HepG2 (cell line): Measurements from ENCODE around the gene SETD5. TPM values are rescaled to one million over a fixed set of nuclear protein-coding genes. Genes with fewer than 3 reads are reported as not detected.
A peak's percentile ranks its signal among the peaks of the same experiment; 100 is the strongest.

Experiments used
- EEA1 ChIP-seq: sonication (generic); formaldehyde crosslinking; IDR thresholded peaks from 2 replicates; pipeline ENCODE4 v1.5.1; 2020; ENCODE audit warnings: mild to moderate bottlenecking, missing genetic modification reagents, borderline replicate concordance
- FUBP1 ChIP-seq: sonication (generic); formaldehyde crosslinking; IDR thresholded peaks from 2 replicates; pipeline ENCODE4 v1.5.1; 2020; ENCODE audit warnings: missing genetic modification reagents, mild to moderate bottlenecking, borderline replicate concordance
- MEIS2 ChIP-seq: sonication (generic); formaldehyde crosslinking; IDR thresholded peaks from 2 replicates; pipeline ENCODE4 v1.9.0; 2021; ENCODE audit warnings: mild to moderate bottlenecking, missing genetic modification reagents
- MIER2 ChIP-seq: IDR thresholded peaks from 2 replicates; pipeline ENCODE4 v1.6.1; 2016; ENCODE audit warnings: missing biosample characterization, missing genetic modification reagents
- PBX2 ChIP-seq: IDR thresholded peaks from 2 replicates; pipeline ENCODE4 v1.6.1; 2016; ENCODE audit warnings: control low read depth
- RBM39 ChIP-seq: fragments of 200-400 bp; formaldehyde crosslinking; IDR thresholded peaks from one replicate; pipeline ENCODE4 v1.6.1; 2018; ENCODE audit warnings: antibody characterized with exemption, mild to moderate bottlenecking, low read depth, low read length; ENCODE audit not compliant: poor library complexity, severe bottlenecking
- SKIL ChIP-seq: sonication (generic); formaldehyde crosslinking; IDR thresholded peaks from 2 replicates; pipeline ENCODE4 v1.8.0; 2022; ENCODE audit warnings: missing genetic modification reagents, mild to moderate bottlenecking, moderate library complexity, borderline replicate concordance
- SUZ12 ChIP-seq: fragments of 150-350 bp; IDR thresholded peaks from 2 replicates; pipeline ENCODE4 v1.6.1; 2014; ENCODE audit warnings: low read depth, low read length
- THAP7 ChIP-seq: sonication (generic); formaldehyde crosslinking; IDR thresholded peaks from 2 replicates; pipeline ENCODE4 v1.8.1; 2023; ENCODE audit warnings: mild to moderate bottlenecking, missing genetic modification reagents
- THAP8 ChIP-seq: sonication (generic); formaldehyde crosslinking; IDR thresholded peaks from 2 replicates; pipeline ENCODE4 v1.5.1; 2020; ENCODE audit warnings: missing genetic modification reagents, mild to moderate bottlenecking, borderline replicate concordance
- YEATS4 ChIP-seq: sonication (generic); formaldehyde crosslinking; IDR thresholded peaks from 2 replicates; pipeline ENCODE4 v1.4.0; 2020; ENCODE audit warnings: missing genetic modification reagents, borderline replicate concordance
- ZNF18 ChIP-seq: sonication (generic); formaldehyde crosslinking; IDR thresholded peaks from 2 replicates; pipeline ENCODE4 v1.8.0; 2022; ENCODE audit warnings: mild to moderate bottlenecking, missing genetic modification reagents; ENCODE audit not compliant: insufficient replicate concordance
- ZNF24 ChIP-seq: fragments of 450-650 bp; IDR thresholded peaks from 2 replicates; pipeline ENCODE4 v1.6.1; 2017; ENCODE audit warnings: antibody characterized with exemption, mild to moderate bottlenecking
- ZNF34 ChIP-seq: sonication (generic); formaldehyde crosslinking; IDR thresholded peaks from 2 replicates; pipeline ENCODE4 v1.4.0; 2020; ENCODE audit warnings: mild to moderate bottlenecking, missing genetic modification reagents, borderline replicate concordance
- ZNF460 ChIP-seq: sonication (generic); formaldehyde crosslinking; IDR thresholded peaks from 2 replicates; pipeline ENCODE4 v1.5.1; 2020; ENCODE audit warnings: missing genetic modification reagents, mild to moderate bottlenecking, borderline replicate concordance
- ZNF513 ChIP-seq: sonication (generic); formaldehyde crosslinking; conservative IDR thresholded peaks from 2 replicates; pipeline ENCODE4 v1.5.0; 2020; ENCODE audit warnings: missing genetic modification reagents
- ZNF619 ChIP-seq: sonication (generic); formaldehyde crosslinking; IDR thresholded peaks from 2 replicates; pipeline ENCODE4 v1.4.0; 2020; ENCODE audit warnings: mild to moderate bottlenecking, missing genetic modification reagents
- ZNF773 ChIP-seq: sonication (generic); formaldehyde crosslinking; IDR thresholded peaks from 2 replicates; pipeline ENCODE4 v1.4.0; 2020; ENCODE audit warnings: missing genetic modification reagents, borderline replicate concordance
- polyA plus RNA-seq, 8 experiments: library from polyadenylated mRNA; depleted of rRNA in 3 of 8; stranded (reverse) in 7 of 8; unstranded in 1 of 8; fragments of >200 nt; fragmentation: Illumina TruSeq in 4 of 8; extraction: Trizol in 4 of 8; gene quantifications; 2 replicates each; pipeline versions ENCODE4 v1.2.1 to v1.2.3, GENCODE V29; 2011 to 2016; ENCODE audit warnings: low read depth in 4 of 8, missing spikeins in 1 of 8, mixed read lengths in 1 of 8; ENCODE audit not compliant: insufficient read depth in 1 of 8
- total RNA-seq, 5 experiments: library from RNA; depleted of rRNA; stranded (reverse); fragments of >200 nt; fragmentation: Illumina TruSeq; extraction: Trizol; gene quantifications; 2 replicates each; pipeline ENCODE4 v1.2.3, GENCODE V29; 2016; ENCODE audit warnings: low read depth in 1 of 5

SETD5 gene
- total and polyA plus RNA-seq, 2 of the 13 experiments (the other 11 are each of a cell fraction or from before 2014, with no cell fraction given): 46.8 to 95.8 TPM

- no peak for TF ChIP-seq THAP8
- no peak for TF ChIP-seq SUZ12
- TF ChIP-seq ZNF513 (CRISPR knock-in tag): no peak
- TF ChIP-seq ZNF34 (CRISPR knock-in tag): 0 out of 2 replicates have a peak, but pooled peaks have one; percentile 47
- no peak for TF ChIP-seq FUBP1 (CRISPR knock-in tag)
- peak; percentile 33 for TF ChIP-seq ZNF18 (CRISPR knock-in tag)
- TF ChIP-seq SKIL (CRISPR knock-in tag): peak; percentile 61; the same call in 1 of the 2 replicates
- TF ChIP-seq THAP7 (CRISPR knock-in tag): peak; percentile 81
- TF ChIP-seq ZNF773 (CRISPR knock-in tag): no peak
- TF ChIP-seq MIER2 (CRISPR knock-in tag): peak; percentile 72
- TF ChIP-seq YEATS4: peak; percentile 97
- TF ChIP-seq ZNF619 (CRISPR knock-in tag): peak; percentile 95
- no peak; the same call in 1 of the 2 replicates for TF ChIP-seq ZNF460
- no peak for TF ChIP-seq ZNF24
- no peak for TF ChIP-seq PBX2 (CRISPR knock-in tag)
- peak; percentile 53 for TF ChIP-seq MEIS2 (CRISPR knock-in tag)
- no peak for TF ChIP-seq EEA1 (CRISPR knock-in tag)
- peak; percentile 85 for TF ChIP-seq RBM39
These were observed 34.5 kb upstream of the SETD5 start, which contains the start of gene THUMPD3 (continued) for GRCh38 chr3:9362731-9363530.
